Stimulated activated CD4-positive, alpha-beta T cell treated with anti-CD3 and anti-CD28 coated beads, Interleukin-1b, Interleukin-23, amount 100 ng/mL, for 4 hours (primary cell): ENCODE data around the gene NUP214.
"Not testable (repeated sequence)": the region's sequence is repeated elsewhere in the genome, so short reads cannot be mapped to it uniquely, and the experiment has no call there.

Experiments
- DNase-seq, 2 donors: peaks; one replicate each; pipeline ENCODE4 v3.0.0-alpha.2; 2020; ENCODE audit warnings: low read depth in 2 of 2

The NUP214 gene

DNA sequence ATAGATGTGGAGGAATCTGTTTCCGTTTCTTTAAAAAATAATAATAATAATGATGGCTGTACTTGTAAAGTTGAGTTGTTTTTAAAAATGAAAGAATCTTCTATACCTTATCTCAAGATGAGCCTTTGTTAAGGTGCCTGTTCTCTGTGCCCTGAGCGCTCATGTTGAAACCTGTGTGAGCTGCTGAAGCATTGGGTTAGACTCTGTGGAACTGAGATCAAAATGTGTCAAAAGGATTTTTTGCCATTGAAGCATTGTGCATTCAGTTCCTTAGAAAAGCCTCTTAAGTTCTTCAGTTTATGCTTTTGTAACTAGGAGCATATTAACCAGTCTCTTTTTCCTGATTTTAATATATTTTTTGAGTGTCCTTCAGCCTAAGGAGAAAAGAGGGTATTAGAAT is 67.7 kb downstream of the NUP214 start:
- DNase-seq = no peak

DNA sequence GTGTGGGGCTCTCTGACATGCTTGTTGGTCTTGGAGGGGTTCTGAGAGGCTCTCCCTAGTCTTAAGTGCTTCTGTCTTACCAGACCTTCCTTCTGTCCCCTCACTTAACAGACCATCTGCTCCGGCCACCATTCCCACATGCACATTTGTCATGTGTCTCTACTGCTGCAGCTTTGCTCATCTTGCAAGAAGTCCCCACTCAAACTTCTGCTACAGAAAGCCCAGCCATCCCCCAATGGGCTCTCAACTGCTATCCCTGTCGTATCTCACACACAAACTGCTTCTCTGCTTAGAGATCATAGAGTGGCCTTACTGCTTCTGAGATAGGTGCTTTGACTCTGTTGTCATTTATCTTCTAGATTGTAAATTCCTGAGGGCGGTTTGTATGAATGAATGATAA is 69.4 kb downstream of the NUP214 start:
- DNase-seq = no peak

- no peak for DNase-seq
Observed at GRCh38 chr9:131197160-131197911, 72.0 kb downstream of the NUP214 start.

GRCh38 chr9:131198041-131198715 is 72.8 kb downstream of the NUP214 start:
- no peak for DNase-seq

- no peak for DNase-seq
Observed at GRCh38 chr9:131201856-131202255, 76.5 kb downstream of the NUP214 start.

DNA sequence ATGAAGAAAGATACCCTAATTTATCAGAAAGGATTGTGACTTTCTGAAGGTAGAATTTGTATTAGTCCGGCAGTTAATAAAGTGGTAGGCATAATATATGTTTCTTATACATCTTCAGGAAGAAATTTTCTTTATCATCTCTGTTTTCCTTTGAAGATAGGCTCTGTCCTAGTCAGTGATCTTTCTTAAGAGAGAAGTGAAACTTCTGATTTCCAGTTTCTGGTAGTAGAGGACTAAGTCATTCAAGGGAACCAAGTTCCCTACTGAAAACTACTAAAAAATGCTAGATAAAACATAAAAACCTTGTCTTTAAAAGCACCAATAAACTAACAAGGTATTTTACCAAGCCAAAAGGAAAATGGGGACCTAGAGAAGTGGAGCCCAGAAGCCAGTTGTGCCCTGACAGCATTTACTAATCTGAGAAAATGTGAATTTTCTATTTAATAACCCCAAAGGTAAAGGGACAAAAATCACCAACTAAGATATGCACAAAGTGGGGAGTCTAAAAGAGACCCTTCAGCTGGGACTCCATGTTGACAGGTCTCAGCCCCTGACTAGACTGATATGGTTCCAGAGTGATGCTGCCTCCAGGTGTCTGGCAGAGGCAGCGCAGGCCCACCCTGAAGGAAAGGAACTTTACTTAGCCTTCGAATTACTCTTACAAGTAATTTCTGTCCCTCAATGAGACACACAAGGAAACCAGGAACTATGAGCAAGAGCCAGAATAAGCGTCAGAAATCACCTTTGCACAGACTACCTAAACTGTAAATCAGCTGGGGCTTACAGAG is 78.2 kb downstream of the NUP214 start:
- no peak for DNase-seq

DNA sequence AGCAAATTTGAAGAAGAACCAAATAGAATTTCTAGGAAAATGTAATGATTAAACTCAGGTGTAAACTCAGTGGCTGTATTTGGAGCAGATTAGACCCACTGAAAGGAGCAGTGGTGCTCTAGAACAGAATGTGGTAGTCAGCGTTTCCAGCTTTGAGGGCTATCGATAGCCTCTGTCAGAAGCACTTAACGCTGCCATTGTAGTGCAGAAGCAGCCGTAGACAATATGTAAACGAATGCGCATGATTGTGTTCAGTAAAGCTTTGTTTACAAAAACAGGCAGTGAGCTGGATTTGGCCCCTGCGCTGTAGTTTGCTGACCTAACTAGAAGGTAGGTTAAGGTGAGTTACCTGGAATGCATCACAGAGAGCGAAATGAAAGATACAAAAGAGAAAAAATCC is 78.9 kb downstream of the NUP214 start:
- DNase-seq = no peak

DNA sequence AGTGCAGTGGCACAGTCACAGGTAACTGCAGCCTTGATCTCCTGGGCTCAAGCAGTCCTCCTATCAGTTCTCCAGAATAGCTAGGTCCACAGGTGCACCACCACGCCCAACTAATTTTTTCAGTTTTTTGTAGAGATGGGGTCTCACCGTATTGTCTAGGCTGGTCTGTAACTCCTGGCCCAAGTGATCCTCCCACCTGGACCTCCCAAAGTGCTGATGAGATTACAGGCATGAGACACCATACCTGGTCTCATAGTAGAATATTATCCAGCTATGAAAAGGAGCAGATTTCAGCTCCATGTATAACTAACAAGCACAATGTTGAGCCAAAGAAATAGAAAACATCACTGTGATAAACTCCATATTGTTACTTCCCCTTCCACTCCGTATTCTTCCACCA is 81.1 kb downstream of the NUP214 start:
- DNase-seq = no peak

GRCh38 chr9:131211920-131212319 is 86.5 kb downstream of the NUP214 start:
- DNase-seq = not testable (repeated sequence)

- no peak for DNase-seq
Observed at GRCh38 chr9:131214286-131214856, 89.0 kb downstream of the NUP214 start.

- no peak for DNase-seq
Observed at GRCh38 chr9:131214876-131215275, 89.5 kb downstream of the NUP214 start.

DNA sequence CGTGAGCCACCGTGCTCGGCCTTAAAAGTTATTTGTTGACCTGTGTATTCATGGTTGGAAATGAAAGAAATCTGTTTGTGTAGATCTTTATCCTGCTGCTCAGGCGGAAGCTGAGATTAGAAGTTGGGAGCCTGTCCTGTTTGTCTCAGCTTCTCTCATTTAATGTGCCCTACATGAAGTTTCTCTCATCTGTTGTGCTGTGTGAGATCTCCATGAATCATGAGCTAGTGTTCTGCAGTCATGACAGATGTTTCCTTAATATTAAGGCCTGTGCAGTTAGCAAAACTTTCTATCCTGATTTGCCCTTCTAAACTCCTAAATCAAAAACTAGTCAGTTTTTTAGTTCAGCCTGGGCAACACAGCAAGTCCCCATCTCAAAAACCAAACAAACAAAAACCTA is 91.4 kb downstream of the NUP214 start:
- DNase-seq = no peak

DNA sequence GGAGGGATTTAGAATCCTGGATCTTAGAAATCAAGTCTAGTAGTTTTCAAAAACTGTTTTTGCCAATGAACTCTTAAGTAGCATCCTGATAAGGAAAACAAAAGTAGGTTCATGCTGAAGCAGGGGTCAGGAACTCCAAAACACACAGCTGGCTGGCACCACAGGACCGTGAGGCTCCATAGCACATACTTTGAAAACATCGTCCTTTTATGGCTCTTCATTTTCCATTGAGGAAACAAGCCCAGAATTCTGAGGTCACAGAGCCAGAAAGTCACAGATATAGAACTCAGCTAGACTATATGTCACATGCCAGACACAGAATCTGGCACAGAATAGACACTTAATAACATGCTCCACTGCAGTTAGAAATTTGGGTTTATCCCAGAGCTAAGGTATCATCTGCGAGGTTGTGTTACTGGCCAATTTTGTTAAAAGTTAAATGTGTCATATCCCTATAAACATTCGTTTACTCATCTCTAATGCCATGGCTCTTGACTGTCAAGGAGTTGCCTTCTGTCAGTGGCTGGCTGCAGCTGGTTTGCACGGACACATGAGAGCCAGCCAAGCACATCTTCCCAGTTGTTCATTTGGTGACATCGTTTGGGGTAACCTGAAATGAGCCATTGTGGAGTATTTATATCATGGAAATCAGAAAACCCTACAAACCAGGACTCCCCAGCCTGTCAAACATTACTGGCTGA is 92.1 kb downstream of the NUP214 start:
- DNase-seq = no peak

DNA sequence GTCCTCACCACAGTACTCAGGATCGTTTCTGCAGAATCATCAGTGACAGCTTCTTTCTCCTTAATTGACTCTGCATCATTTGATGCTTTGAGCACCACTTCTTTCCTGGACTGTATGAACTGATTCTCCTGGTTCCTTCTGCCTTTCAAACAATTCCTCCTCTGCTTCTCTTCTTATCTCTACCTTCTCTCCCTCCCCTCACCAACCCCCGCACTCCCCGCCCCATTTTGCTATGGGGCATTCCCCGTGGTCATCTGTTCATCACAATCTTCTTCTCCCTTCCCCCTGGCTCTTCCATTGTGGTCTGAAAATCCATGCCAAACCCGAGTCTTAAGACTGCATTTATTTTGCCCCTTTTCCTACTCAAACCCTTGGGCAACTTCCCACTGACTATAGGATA is 93.0 kb downstream of the NUP214 start:
- DNase-seq = no peak

DNA sequence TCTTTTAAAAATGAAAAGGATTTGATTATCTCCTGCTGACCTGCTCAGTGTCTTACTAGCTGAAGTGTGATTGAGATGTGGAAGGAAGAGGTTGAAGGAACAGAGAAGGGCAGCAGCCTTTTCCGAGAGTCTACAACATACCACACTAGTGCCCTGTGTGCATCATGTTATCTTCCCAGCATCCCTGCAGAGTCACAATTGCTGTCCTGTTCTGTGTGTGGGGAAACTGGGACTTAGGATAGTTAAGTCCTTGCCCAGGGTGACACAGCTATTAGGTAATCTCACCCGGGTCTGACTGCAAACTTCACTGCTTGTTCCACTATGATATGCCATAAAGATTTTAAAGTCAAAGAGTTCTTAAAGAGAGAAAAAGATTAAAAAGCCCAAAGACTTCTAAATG is 95.1 kb downstream of the NUP214 start:
- DNase-seq = no peak

GRCh38 chr9:131222460-131222859 is 97.1 kb downstream of the NUP214 start:
- DNase-seq = no peak

DNA sequence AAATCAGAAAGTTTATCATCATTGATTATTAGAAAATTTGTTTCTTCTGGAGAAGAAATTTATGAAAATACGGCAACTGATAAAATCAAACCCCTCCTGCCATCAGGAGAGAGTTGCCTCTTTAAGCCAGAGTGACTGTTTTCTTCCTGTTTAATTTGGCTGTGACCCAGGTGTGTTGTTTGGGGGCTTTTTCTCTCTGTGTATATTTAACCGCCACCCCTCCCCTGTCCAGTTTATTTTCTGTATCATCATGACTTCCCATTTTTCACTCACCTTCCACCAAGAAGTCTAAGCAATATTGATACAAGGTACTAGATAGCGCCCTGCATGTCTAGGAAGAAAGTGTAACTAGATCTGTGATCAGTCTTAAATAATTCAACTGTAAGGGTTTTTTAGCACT is 100.8 kb downstream of the NUP214 start:
- DNase-seq = no peak

GRCh38 chr9:131227112-131227958 is 101.9 kb downstream of the NUP214 start:
- DNase-seq = no peak

DNA sequence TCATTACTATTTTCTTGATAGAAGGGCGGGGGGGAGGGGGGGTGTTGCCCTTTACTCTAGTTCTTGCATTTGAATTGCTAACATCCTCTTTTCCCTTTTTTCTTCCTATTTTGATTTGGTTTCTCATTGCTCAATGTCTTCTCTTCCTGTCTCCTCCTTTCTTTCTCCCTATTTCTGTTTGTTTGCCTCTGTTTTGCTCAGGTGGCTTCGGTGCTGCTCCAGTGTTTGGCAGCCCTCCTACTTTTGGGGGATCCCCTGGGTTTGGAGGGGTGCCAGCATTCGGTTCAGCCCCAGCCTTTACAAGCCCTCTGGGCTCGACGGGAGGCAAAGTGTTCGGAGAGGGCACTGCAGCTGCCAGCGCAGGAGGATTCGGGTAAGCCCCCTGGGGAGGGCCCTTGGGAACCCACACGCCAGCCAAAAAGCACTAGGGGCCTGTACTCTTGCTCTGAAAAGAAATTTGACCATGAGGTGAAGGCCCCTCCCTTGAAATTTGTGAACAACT is 102.6 kb downstream of the NUP214 start:
- DNase-seq = no peak

- no peak for DNase-seq
Observed at GRCh38 chr9:131228988-131229387, 103.6 kb downstream of the NUP214 start.

- DNase-seq = no peak
Observed at GRCh38 chr9:131233556-131233955, 108.2 kb downstream of the NUP214 start.
